HCT116 (cell line): ENCODE data around the gene MYH11. TPM values are rescaled to one million over a fixed set of nuclear protein-coding genes. Genes with fewer than 3 reads are reported as not detected.

ENCODE experiments used
- ATAC-seq: fragments of 200-7000 bp; cut with Tn5 transposase; 2 replicates; pipeline ENCODE4 v1.9.1; 2020; ENCODE audit warnings: mild to moderate bottlenecking, moderate library complexity
- BruUV-seq: library from RNA; stranded (reverse); fragments of 400-500 nt; replicated peaks from 2 replicates; lab custom pipeline; 2021; lab: Mats Ljungman, UMichigan
- CTCF ChIA-PET: fragments of 300-600 bp; sonication (Branson Sonifier 250); formaldehyde crosslinking; loops from one replicate; lab custom pipeline; 2021; ENCODE audit warnings: antibody characterized with exemption; lab: Charles Lee
- POLR2A ChIA-PET: fragments of 300-600, 350-600 bp; sonication (Branson Sonifier 250); formaldehyde crosslinking; loops from one replicate; lab custom pipeline; 2021; ENCODE audit warnings: antibody characterized with exemption; lab: Charles Lee
- RAD21 ChIA-PET, 2 experiments: fragments of 300-600 bp; sonication (Branson Sonifier 250); formaldehyde crosslinking; loops; one replicate each; lab custom pipeline; 2023; ENCODE audit warnings: low total read pairs in 2 of 2; ENCODE audit not compliant: uncharacterized antibody in 2 of 2, unreplicated experiment in 2 of 2, low non-redundant PET in 1 of 2; lab: Charles Lee
- DNase-seq: peaks from one replicate; pipeline ENCODE4 v3.0.0-alpha.2; 2010; ENCODE audit warnings: low read depth, low spot score
- H2AFZ ChIP-seq: fragments of 200-600 bp; shearing (Covaris generic), sonication (generic); 2 replicates; pipeline ENCODE4 v1.6.1; 2017; ENCODE audit warnings: low read depth, mixed run types, mixed read lengths, antibody characterized with exemption, low read length; ENCODE audit not compliant: poor library complexity, severe bottlenecking
- H3K27ac ChIP-seq: 2 replicates; pipeline ENCODE4 v1.5.1; 2012; ENCODE audit warnings: low read depth, low read length
- H3K27me3 ChIP-seq: fragments of 200-600 bp; sonication (generic); 2 replicates; pipeline ENCODE4 v1.6.1; 2016; ENCODE audit warnings: mixed run types, low read length, mixed read lengths; ENCODE audit not compliant: insufficient read depth
- H3K36me3 ChIP-seq, 2 experiments: fragments of 200-500 bp in 1 of 2; fragments of 200-600 bp in 1 of 2; sonication (Bioruptor generic) in 1 of 2; sonication (generic) in 1 of 2; 2 replicates each; pipeline versions ENCODE4 v1.5.1 to v1.6.1; 2014 to 2016; ENCODE audit warnings: low read length in 2 of 2, inconsistent platforms in 1 of 2, mixed read lengths in 1 of 2, mixed run types in 1 of 2; ENCODE audit not compliant: insufficient read depth in 2 of 2, control insufficient read depth in 1 of 2
- H3K4me1 ChIP-seq, 2 experiments: fragments of 200-600 bp in 1 of 2; sonication (generic) in 1 of 2; 2 replicates each; pipeline versions ENCODE4 v1.5.1 to v1.6.1; 2012 to 2017; ENCODE audit warnings: low read length in 2 of 2, inconsistent platforms in 1 of 2, mild to moderate bottlenecking in 1 of 2, mixed read lengths in 1 of 2, mixed run types in 1 of 2, moderate library complexity in 1 of 2; ENCODE audit not compliant: insufficient read depth in 2 of 2, control insufficient read depth in 1 of 2
- H3K4me2 ChIP-seq: fragments of 200-600 bp; sonication (generic); 2 replicates; pipeline ENCODE4 v1.6.1; 2017; ENCODE audit warnings: mixed run types, low read length, mixed read lengths
- H3K4me3 ChIP-seq, 2 experiments: fragments of 200-600 bp in 1 of 2; sonication (generic) in 1 of 2; replicated peaks in 1 of 2; 2 replicates each; pipeline ENCODE4 v1.5.1; 2011 to 2016; ENCODE audit warnings: low read length in 2 of 2, control low read depth in 1 of 2, low read depth in 1 of 2, mild to moderate bottlenecking in 1 of 2, mixed read lengths in 1 of 2, mixed run types in 1 of 2
- H3K79me2 ChIP-seq: fragments of 200-600 bp; sonication (generic); 2 replicates; pipeline ENCODE4 v1.6.1; 2017; ENCODE audit warnings: mild to moderate bottlenecking, mixed run types, low read length, moderate library complexity, mixed read lengths; ENCODE audit not compliant: insufficient read depth
- H3K9ac ChIP-seq: fragments of 200-600 bp; sonication (generic); 2 replicates; pipeline ENCODE4 v1.6.1; 2016; ENCODE audit warnings: low read length, mixed read lengths
- H3K9me2 ChIP-seq: fragments of 200-600 bp; sonication (generic), shearing (Covaris generic); 2 replicates; pipeline ENCODE4 v1.6.1; 2017; ENCODE audit warnings: mixed run types, mild to moderate bottlenecking, moderate library complexity; ENCODE audit not compliant: insufficient read depth
- H3K9me3 ChIP-seq, 2 experiments: fragments of 200-500 bp in 1 of 2; fragments of 200-600 bp in 1 of 2; sonication (Bioruptor generic) in 1 of 2; sonication (generic) in 1 of 2; 2 replicates each; pipeline ENCODE4 v1.6.1; 2014 to 2017; ENCODE audit warnings: low read length in 2 of 2, mixed read lengths in 2 of 2, inconsistent platforms in 1 of 2, low read depth in 1 of 2, mild to moderate bottlenecking in 1 of 2, mixed run types in 1 of 2, moderate library complexity in 1 of 2; ENCODE audit not compliant: control insufficient read depth in 1 of 2, insufficient read depth in 1 of 2
- H4K20me1 ChIP-seq: fragments of 200-600 bp; sonication (generic), shearing (Covaris generic); 2 replicates; pipeline ENCODE4 v1.6.1; 2017; ENCODE audit warnings: mixed run types, mild to moderate bottlenecking, moderate library complexity; ENCODE audit not compliant: insufficient read depth
- CBX3 ChIP-seq: IDR thresholded peaks from 2 replicates; pipeline ENCODE4 v1.6.1; 2012; ENCODE audit warnings: low read depth
- CEBPB ChIP-seq: IDR thresholded peaks from 2 replicates; pipeline ENCODE4 v1.6.1; 2012; ENCODE audit warnings: low read depth
- CTCF ChIP-seq, 3 experiments: fragments of 200-600 bp in 1 of 3; sonication (generic) in 1 of 3; IDR thresholded peaks in 2 of 3; conservative IDR thresholded peaks in 1 of 3; 2 replicates each; pipeline ENCODE4 v1.5.1; 2012 to 2017; ENCODE audit warnings: low read depth in 2 of 3, low read length in 2 of 3, antibody characterized with exemption in 1 of 3, borderline replicate concordance in 1 of 3, control low read depth in 1 of 3, mild to moderate bottlenecking in 1 of 3, mixed read lengths in 1 of 3, mixed run types in 1 of 3, moderate library complexity in 1 of 3; ENCODE audit not compliant: insufficient read depth in 1 of 3
- EGR1 ChIP-seq: IDR thresholded peaks from 2 replicates; pipeline ENCODE4 v1.6.1; 2012; ENCODE audit warnings: low read depth
- FOSL1 ChIP-seq: IDR thresholded peaks from 2 replicates; pipeline ENCODE4 v1.6.1; 2012; ENCODE audit warnings: low read depth
- MAX ChIP-seq: IDR thresholded peaks from 2 replicates; pipeline ENCODE4 v1.6.1; 2012
- POLR2AphosphoS5 ChIP-seq: IDR thresholded peaks from 2 replicates; pipeline ENCODE4 v1.6.1; 2011; ENCODE audit warnings: mild to moderate bottlenecking, low read depth, low read length, moderate library complexity
- RAD21 ChIP-seq: IDR thresholded peaks from 2 replicates; pipeline ENCODE4 v1.6.1; 2012; ENCODE audit warnings: low read depth, mild to moderate bottlenecking
- YY1 ChIP-seq: IDR thresholded peaks from 2 replicates; pipeline ENCODE4 v1.6.1; 2011; ENCODE audit warnings: low read length, low read depth, moderate library complexity, mild to moderate bottlenecking; ENCODE audit not compliant: insufficient replicate concordance; ENCODE audit errors: extremely low read depth
- intact Hi-C: fragments of 100-400 bp; cut with micrococcal nuclease; formaldehyde crosslinking; loops from 2 replicates; pipeline ENCODE4 v1.10.0; 2022
- total RNA-seq: library from RNA; stranded (reverse); gene quantifications from one replicate; pipeline ENCODE4 v1.2.1, GENCODE V29; 2021; ENCODE audit not compliant: unreplicated experiment

Gene MYH11
- total RNA-seq, 1 experiment from 2014 or later = 0.61 TPM

DNA sequence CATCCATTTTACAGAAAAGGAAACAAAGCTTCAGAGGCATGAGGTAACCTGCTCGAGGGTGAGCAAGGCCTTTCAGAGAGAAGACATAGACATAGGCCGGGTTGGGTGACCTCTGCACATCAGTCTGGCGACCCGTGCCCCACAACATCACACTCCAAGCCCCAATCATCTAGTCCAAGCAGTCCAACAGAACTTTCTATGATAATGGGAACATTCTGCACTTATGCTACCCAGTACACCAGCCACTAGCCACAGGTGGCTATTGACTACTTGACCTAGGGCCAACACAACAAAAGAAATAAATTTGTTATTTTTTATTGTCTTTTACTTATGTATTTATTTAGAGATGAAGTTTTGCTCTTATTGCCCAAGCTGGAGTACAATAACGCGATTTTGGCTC, 20.8 kb downstream of the MYH11 start:
- ChIA-PET RAD21 (no interaction called here), CTCF (no interaction called here), POLR2A (interaction anchor here (0.7 kb wide), 1 partner anchor 12 kb away, joined by 3 read pairs; no protein-coding TSS in a partner anchor)
- Histone ChIP-seq H3K27me3 (no peaks in the 10 kb centered on the region), H3K9me2 (no peaks in the 10 kb centered on the region), H3K4me2 (no peak overlapping the region), H3K4me3 (no peak overlapping the region), H2AFZ (no peak overlapping the region), H3K79me2 (no peaks in the 10 kb centered on the region), H3K4me1 (no peaks in the 10 kb centered on the region), H3K9ac (no peak overlapping the region), H3K36me3 (no peaks in the 10 kb centered on the region), H3K9me3 (no peaks in the 10 kb centered on the region), H3K27ac (no peak overlapping the region), H4K20me1 (no peaks in the 10 kb centered on the region)
- intact Hi-C loops = no loop called here
- no peak for TF ChIP-seq EGR1
- no peak for TF ChIP-seq YY1
- TF ChIP-seq FOSL1 = no peak
- no peak for TF ChIP-seq RAD21
- no peak for TF ChIP-seq MAX
- no peak for TF ChIP-seq CBX3
- no peak for TF ChIP-seq CEBPB
- no peak for TF ChIP-seq POLR2AphosphoS5
- no peak for TF ChIP-seq CTCF (IDR thresholded peaks at IDR 0.05 in 2 of 3, conservative IDR thresholded peaks at IDR 0.05 in 1 of 3; ENCODE audit: borderline replicate concordance in 1 of 3, insufficient read depth in 1 of 3, low read depth in 2 of 3, low read length in 2 of 3)
- DNase-seq (no peak), ATAC-seq (no peak)
- no TSS peak for BruUV-seq
